KOPT-K1 (cell line): Measurements from ENCODE around the gene LZTR1.

Experiments
- H3K27ac ChIP-seq: fragments of 200-600 bp; sonication (generic); 2 replicates; pipeline ENCODE4 v1.5.1; 2016; ENCODE audit warnings: antibody characterized with exemption, mild to moderate bottlenecking, low read depth, low read length; ENCODE audit not compliant: poor library complexity, severe bottlenecking
- H3K36me3 ChIP-seq: fragments of 200-600 bp; sonication (generic); 2 replicates; pipeline ENCODE4 v1.5.1; 2017; ENCODE audit warnings: antibody characterized with exemption, mild to moderate bottlenecking, low read length, moderate library complexity; ENCODE audit not compliant: insufficient read depth
- H3K9me3 ChIP-seq: fragments of 200-600 bp; sonication (generic); 2 replicates; pipeline ENCODE4 v1.5.1; 2017; ENCODE audit warnings: antibody characterized with exemption, low read length, mild to moderate bottlenecking; ENCODE audit not compliant: insufficient read depth, poor library complexity, severe bottlenecking

Gene LZTR1

DNA sequence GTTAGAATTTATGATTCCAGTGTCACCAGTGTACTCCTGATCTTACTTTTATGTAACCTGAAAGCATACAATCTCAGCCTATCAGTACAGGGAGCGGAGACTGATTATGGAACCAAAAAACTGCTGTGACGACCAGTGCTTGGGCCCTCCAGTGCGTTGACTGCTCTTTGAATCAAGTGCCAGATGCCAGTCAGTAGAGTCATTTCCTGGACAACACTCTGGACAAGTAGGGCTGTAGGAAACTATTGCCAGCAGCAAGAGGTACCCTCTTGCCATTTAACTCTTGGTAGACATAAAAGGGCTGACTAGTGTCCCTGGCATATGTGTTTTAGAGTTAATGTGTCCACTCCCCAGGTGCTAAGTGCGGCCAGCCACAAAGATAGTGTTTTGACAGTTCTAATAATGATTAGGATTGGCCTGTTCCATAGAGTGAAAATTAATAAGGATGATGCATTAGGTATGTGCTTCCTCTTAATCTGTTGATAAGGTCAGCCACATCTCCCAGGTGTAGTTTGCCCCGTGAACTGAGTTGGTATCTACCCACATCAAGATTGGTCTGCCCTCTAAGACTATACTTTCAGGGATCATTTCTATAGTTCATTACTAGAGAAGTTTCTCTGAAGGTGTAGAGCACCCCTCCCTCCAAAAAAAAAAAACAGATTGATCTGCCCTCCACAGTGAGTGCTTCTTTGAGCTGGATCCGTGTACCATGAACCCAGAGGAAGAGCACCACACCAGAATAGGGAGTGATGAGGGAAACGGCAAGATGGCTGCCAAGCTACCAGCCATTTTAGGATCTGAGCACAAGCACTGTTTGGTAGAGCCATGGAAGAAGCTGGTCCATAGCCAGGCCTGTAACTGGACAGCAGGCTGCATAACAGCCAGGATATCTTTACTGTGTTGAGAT, 35.8 kb upstream of the LZTR1 start:
- H3K36me3 ChIP-seq = peaks cover 85% of the 10 kb centered on the region

GRCh38 chr22:20946991-20947390, 35.1 kb upstream of the LZTR1 start:
- H3K9me3 ChIP-seq = no peaks in the 10 kb centered on the region
- peaks cover 88% of the 10 kb centered on the region for H3K36me3 ChIP-seq
- H3K27ac ChIP-seq = no peak overlapping the region

More for the DNA sequence above, 35.8 kb upstream of the LZTR1 start:
- Histone ChIP-seq H3K27ac (no peak overlapping the region), H3K9me3 (no peaks in the 10 kb centered on the region)

- Histone ChIP-seq H3K27ac (no peak overlapping the region), H3K9me3 (no peaks in the 10 kb centered on the region), H3K36me3 (peaks cover 88% of the 10 kb centered on the region)
Measured at GRCh38 chr22:20948450-20948849, 33.6 kb upstream of the LZTR1 start.

DNA sequence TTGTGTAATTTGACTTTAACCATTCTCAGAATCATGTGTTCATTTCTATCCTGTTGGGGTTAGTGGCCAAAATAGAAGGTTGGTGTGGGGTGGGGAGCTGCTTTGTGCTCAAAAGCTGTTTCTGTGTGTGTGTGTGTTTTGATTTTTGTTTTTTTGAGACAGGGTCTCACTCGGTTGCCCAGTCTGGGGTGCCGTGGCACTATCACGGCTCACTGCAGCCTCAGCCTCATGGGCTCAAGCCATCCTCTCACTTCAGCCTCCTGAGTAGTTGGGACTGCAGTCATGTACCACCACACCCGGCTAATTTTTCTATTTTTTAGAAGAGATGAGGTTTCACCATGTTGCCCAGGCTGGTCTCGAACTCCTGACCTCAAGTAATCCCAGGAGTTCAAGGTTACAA, 33.1 kb upstream of the LZTR1 start:
- no peak overlapping the region for H3K27ac ChIP-seq
- no peaks in the 10 kb centered on the region for H3K9me3 ChIP-seq
- H3K36me3 ChIP-seq = peaks cover 90% of the 10 kb centered on the region

- Histone ChIP-seq H3K9me3 (no peaks in the 10 kb centered on the region), H3K36me3 (peaks cover 98% of the 10 kb centered on the region), H3K27ac (no peak overlapping the region)
Measured at GRCh38 chr22:20949698-20950183, 32.4 kb upstream of the LZTR1 start.

DNA sequence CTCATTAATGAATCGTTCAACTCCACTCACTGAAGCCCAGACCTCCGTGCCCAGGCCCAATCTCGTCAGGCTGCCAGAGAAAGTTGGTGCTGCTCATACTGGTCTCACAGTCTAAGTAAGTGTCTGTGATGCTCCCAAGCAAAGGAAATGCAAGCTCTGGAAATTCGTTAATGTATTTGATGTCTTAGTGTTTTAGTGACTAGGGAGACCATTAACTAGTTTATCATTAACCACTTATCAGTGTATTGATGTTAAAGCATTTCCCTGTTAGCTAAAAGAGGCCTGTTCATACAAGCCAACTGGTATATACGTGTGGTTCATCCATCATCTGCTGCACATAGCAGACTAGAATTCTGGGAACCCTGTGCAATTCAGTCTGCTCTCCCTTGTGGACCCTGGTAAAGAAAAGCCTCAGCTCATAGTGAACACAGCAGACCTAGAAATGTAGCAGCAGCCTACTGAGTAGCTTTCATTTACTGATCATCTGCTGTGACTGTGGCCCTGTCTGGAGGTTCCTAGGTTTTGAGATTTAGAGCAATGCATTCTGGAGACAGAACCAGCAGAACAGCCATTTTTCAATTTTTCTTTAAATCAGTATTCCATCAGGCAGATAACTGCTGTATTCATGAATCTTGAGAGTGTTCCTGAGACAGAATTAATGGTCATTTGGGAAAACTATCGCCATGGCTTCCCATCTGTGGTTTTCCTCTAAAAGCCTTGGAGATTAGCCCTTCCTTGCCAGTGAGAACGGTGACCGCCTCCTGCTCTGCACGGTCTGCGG, 30.8 kb upstream of the LZTR1 start:
- Histone ChIP-seq H3K9me3 (no peaks in the 10 kb centered on the region), H3K36me3 (peaks cover 83% of the 10 kb centered on the region), H3K27ac (no peak overlapping the region)

DNA sequence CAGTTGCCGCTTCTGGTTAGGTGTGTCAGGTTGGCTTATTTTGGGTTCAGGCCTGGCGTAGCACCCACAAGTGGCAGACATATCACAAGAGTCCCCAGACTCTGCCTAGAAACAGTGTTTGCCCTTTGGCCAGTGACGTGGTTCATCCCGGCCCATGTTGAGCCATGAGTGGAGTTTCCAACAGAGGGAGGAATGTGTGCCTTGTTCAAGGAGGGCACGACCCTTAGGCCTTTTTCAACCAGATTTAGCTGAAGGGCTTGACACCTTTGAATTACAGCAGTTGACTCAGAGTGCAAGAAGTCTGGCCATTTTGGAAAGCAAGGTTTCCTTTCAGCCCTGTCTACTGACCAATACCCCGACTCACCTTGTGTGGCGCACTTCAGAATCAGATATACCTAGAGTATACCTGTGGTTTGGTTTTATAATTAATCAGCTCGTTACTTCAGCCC, 30.1 kb upstream of the LZTR1 start:
- Histone ChIP-seq H3K9me3 (no peaks in the 10 kb centered on the region), H3K36me3 (peaks cover 77% of the 10 kb centered on the region), H3K27ac (no peak overlapping the region)

DNA sequence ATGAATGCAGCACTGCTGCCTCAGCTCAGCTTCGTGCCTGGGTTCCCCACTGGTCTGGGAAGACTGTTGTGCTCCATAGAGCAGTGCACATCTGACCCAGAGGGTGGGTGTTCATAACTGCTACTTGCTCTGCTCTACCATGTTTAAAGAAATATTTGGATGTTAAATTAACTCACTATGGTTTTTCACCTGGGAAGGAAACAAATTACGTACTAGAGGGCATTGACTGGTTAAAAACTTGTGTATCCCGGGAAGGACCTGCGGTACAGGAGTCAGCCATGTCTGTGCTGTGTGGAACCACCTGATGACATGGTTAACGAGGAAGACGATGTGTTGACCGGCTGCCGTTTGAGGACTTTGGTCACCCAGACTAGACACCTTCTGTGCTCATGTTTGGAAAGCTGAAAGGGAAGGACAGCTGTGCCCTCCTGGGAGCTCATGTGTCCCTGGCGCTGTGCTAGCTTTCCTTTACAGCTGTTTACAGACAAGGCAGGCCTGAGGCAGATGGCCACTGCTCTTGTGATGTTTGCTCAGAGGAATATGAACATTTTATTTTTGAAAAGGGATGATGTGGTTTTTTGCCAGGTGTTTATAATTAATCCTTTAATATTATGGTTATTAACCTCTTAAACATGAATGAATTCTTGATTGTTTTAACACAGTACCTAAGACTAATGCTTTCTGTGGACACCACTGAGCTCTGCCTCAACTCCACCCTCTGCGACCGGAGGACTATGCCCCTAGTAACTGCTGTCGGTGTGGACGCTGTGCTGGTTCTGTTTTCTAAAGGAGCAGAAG, 29.4 kb upstream of the LZTR1 start:
- Histone ChIP-seq H3K36me3 (peaks cover 70% of the 10 kb centered on the region), H3K9me3 (no peaks in the 10 kb centered on the region), H3K27ac (no peak overlapping the region)

GRCh38 chr22:20953342-20953608, 28.8 kb upstream of the LZTR1 start:
- peaks cover 65% of the 10 kb centered on the region for H3K36me3 ChIP-seq
- no peak overlapping the region for H3K27ac ChIP-seq
- H3K9me3 ChIP-seq = no peaks in the 10 kb centered on the region

GRCh38 chr22:20953668-20954500, 28.2 kb upstream of the LZTR1 start:
- Histone ChIP-seq H3K9me3 (no peaks in the 10 kb centered on the region), H3K27ac (no peak overlapping the region), H3K36me3 (peaks cover 59% of the 10 kb centered on the region)

DNA sequence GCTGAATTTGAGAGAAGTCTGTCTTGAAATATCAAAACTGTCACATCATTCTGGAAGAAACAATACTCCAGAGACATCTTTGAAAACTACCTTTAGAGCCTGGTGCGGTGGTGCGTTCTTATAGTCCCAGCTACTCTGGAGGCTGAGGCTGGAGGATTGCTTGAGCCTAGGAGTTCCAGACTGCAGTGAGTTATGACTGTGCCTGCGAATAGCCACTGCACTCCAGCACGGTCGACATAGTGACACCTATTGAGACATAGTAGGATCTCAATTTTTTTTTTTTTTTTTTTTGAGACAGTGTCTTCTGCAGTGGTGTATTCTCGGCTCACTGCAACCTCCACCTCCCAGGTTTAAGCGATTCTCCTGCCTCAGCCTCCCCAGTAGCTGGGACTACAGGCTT, 26.5 kb upstream of the LZTR1 start:
- Histone ChIP-seq H3K27ac (no peak overlapping the region), H3K9me3 (no peaks in the 10 kb centered on the region), H3K36me3 (peaks cover 42% of the 10 kb centered on the region)

- Histone ChIP-seq H3K9me3 (no peaks in the 10 kb centered on the region), H3K27ac (no peak overlapping the region), H3K36me3 (peaks cover 33% of the 10 kb centered on the region)
Measured at GRCh38 chr22:20956258-20957101, 25.6 kb upstream of the LZTR1 start.

DNA sequence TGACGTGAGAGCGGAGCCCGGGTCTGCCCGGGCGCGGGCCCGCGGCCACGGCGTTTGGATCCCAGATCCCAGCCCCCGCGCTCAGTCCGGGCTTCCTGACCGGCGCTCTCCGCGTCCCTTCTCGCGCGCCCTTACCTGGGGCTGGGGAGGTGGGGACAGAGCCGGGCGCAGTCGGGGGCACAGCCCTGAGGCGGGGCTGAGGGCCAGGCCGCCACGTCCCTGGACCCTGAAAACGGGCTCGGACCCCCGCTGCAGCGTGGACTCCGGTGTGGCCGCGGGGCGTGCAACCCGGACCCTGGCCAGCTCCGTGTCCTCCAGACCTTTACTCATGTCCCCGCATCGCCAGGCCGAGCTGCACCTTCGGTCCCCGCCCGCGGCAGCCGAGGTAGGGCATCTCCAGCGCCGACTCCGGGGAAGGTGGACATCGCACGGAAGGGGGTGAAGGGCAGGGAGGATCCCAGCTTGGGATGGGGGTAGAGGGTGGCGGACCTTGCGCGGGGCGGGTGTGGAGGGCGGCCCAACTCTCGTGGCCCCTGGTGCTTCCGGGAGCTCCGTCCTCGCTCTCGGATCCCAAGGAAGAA, 24.9 kb upstream of the LZTR1 start:
- Histone ChIP-seq H3K27ac (no peak overlapping the region), H3K36me3 (peaks cover 26% of the 10 kb centered on the region), H3K9me3 (no peaks in the 10 kb centered on the region)
